ENCODE results near the gene KATNIP. TPM values are rescaled to one million over a fixed set of nuclear protein-coding genes. Genes with fewer than 3 reads are reported as not detected.
"Not testable (repeated sequence)": the region's sequence is repeated elsewhere in the genome, so short reads cannot be mapped to it uniquely, and the experiment has no call there.

Gene KATNIP
- total RNA-seq, 1 donor from 2014 or later: 32.6 TPM

GRCh38 chr16:27538528-27538927, 11.4 kb upstream of the KATNIP start:
- no peak for DNase-seq

GRCh38 chr16:27539120-27539519, 10.8 kb upstream of the KATNIP start:
- no peak for DNase-seq

GRCh38 chr16:27539636-27540035, 10.3 kb upstream of the KATNIP start:
- DNase-seq: no peak

GRCh38 chr16:27543801-27544200, 6.1 kb upstream of the KATNIP start:
- DNase-seq: no peak

- DNase-seq: no peak
Measured at GRCh38 chr16:27544671-27545070, 5.3 kb upstream of the KATNIP start.

- peak; percentile 76 for DNase-seq
Measured at GRCh38 chr16:27547134-27547533, 2.8 kb upstream of the KATNIP start.

GRCh38 chr16:27547851-27548250, 2.1 kb upstream of the KATNIP start:
- DNase-seq: no peak

GRCh38 chr16:27549464-27549745, 539 bp upstream of the KATNIP start:
- DNase-seq: peak; percentile 44

GRCh38 chr16:27550582-27550920, 607 bp downstream of the KATNIP start:
- DNase-seq: no peak

GRCh38 chr16:27551036-27551435, 1.1 kb downstream of the KATNIP start:
- DNase-seq: no peak

- no peak for DNase-seq
Measured at GRCh38 chr16:27556471-27556870, 6.5 kb downstream of the KATNIP start.

- DNase-seq: no peak
Measured at GRCh38 chr16:27558434-27558833, 8.5 kb downstream of the KATNIP start.

- DNase-seq: no peak
Measured at GRCh38 chr16:27558932-27559331, 9.0 kb downstream of the KATNIP start.

GRCh38 chr16:27561216-27561615, 11.3 kb downstream of the KATNIP start:
- DNase-seq: no peak

- no peak for DNase-seq
Measured at GRCh38 chr16:27564224-27564623, 14.3 kb downstream of the KATNIP start.

- DNase-seq: no peak
Measured at GRCh38 chr16:27566417-27566816, 16.5 kb downstream of the KATNIP start.

GRCh38 chr16:27568077-27568476, 18.1 kb downstream of the KATNIP start:
- DNase-seq: no peak

- not testable (repeated sequence) for DNase-seq
Measured at GRCh38 chr16:27570986-27571385, 21.0 kb downstream of the KATNIP start.

GRCh38 chr16:27571433-27572326, 21.7 kb downstream of the KATNIP start:
- DNase-seq: no peak

GRCh38 chr16:27572711-27573110, 22.8 kb downstream of the KATNIP start:
- peak; percentile 43 for DNase-seq

GRCh38 chr16:27576729-27577128, 26.8 kb downstream of the KATNIP start:
- no peak for DNase-seq

- DNase-seq: peak; percentile 20
Measured at GRCh38 chr16:27579087-27579980, 29.4 kb downstream of the KATNIP start.

GRCh38 chr16:27582883-27583282, 32.9 kb downstream of the KATNIP start:
- no peak for DNase-seq

- DNase-seq: no peak
Measured at GRCh38 chr16:27583634-27584033, 33.7 kb downstream of the KATNIP start.

Data from tongue (tissue), 2 donors.